ENCODE measurements around the gene TSGA10IP.

The TSGA10IP gene

GRCh38 chr11:65973439-65974110, 28.3 kb downstream of the TSGA10IP start:
- H3K27me3 ChIP-seq (replicated peaks; ENCODE audit: control insufficient read depth, insufficient read depth, low read length, poor library complexity, severe bottlenecking) = no peaks in the 10 kb centered on the region
- H3K4me3 ChIP-seq (ENCODE audit: insufficient read depth, low read depth, low read length, poor library complexity, severe bottlenecking) = no peak overlapping the region
- H3K4me1 ChIP-seq (ENCODE audit: control insufficient read depth, insufficient read depth, low read length, poor library complexity, severe bottlenecking) = no peaks in the 10 kb centered on the region
- H3K36me3 ChIP-seq (ENCODE audit: control insufficient read depth, insufficient read depth, low read length) = peaks cover 46% of the 10 kb centered on the region
- no peak for DNase-seq
- H3K9me3 ChIP-seq (ENCODE audit: control insufficient read depth, low read length) = no peaks in the 10 kb centered on the region
- H3K27ac ChIP-seq (ENCODE audit: insufficient read depth, low read length, poor library complexity, severe bottlenecking) = no peak overlapping the region

GRCh38 chr11:65975771-65976170, 30.5 kb downstream of the TSGA10IP start:
- no peaks in the 10 kb centered on the region for H3K9me3 ChIP-seq (ENCODE audit: control insufficient read depth, low read length)
- no peaks in the 10 kb centered on the region for H3K27me3 ChIP-seq (replicated peaks; ENCODE audit: control insufficient read depth, insufficient read depth, low read length, poor library complexity, severe bottlenecking)
- H3K4me3 ChIP-seq (ENCODE audit: insufficient read depth, low read depth, low read length, poor library complexity, severe bottlenecking) = no peak overlapping the region
- no peaks in the 10 kb centered on the region for H3K4me1 ChIP-seq (ENCODE audit: control insufficient read depth, insufficient read depth, low read length, poor library complexity, severe bottlenecking)
- no peak overlapping the region for H3K27ac ChIP-seq (ENCODE audit: insufficient read depth, low read length, poor library complexity, severe bottlenecking)
- no peak for DNase-seq
- peaks cover 40% of the 10 kb centered on the region for H3K36me3 ChIP-seq (ENCODE audit: control insufficient read depth, insufficient read depth, low read length)

GRCh38 chr11:65976216-65977176, 31.2 kb downstream of the TSGA10IP start:
- Histone ChIP-seq H3K4me3 (ENCODE audit: insufficient read depth, low read depth, low read length, poor library complexity, severe bottlenecking) (no peak overlapping the region), H3K27ac (ENCODE audit: insufficient read depth, low read length, poor library complexity, severe bottlenecking) (no peak overlapping the region), H3K36me3 (ENCODE audit: control insufficient read depth, insufficient read depth, low read length) (peaks cover 40% of the 10 kb centered on the region), H3K27me3 (replicated peaks; ENCODE audit: control insufficient read depth, insufficient read depth, low read length, poor library complexity, severe bottlenecking) (no peaks in the 10 kb centered on the region), H3K4me1 (ENCODE audit: control insufficient read depth, insufficient read depth, low read length, poor library complexity, severe bottlenecking) (no peaks in the 10 kb centered on the region), H3K9me3 (ENCODE audit: control insufficient read depth, low read length) (no peaks in the 10 kb centered on the region)
- no peak for DNase-seq

GRCh38 chr11:65977621-65978390, 32.5 kb downstream of the TSGA10IP start:
- H3K27me3 ChIP-seq (replicated peaks; ENCODE audit: control insufficient read depth, insufficient read depth, low read length, poor library complexity, severe bottlenecking) = no peaks in the 10 kb centered on the region
- no peak overlapping the region for H3K4me3 ChIP-seq (ENCODE audit: insufficient read depth, low read depth, low read length, poor library complexity, severe bottlenecking)
- H3K9me3 ChIP-seq (ENCODE audit: control insufficient read depth, low read length) = no peaks in the 10 kb centered on the region
- H3K4me1 ChIP-seq (ENCODE audit: control insufficient read depth, insufficient read depth, low read length, poor library complexity, severe bottlenecking) = no peaks in the 10 kb centered on the region
- H3K36me3 ChIP-seq (ENCODE audit: control insufficient read depth, insufficient read depth, low read length) = peaks cover 40% of the 10 kb centered on the region
- no peak for DNase-seq
- no peak overlapping the region for H3K27ac ChIP-seq (ENCODE audit: insufficient read depth, low read length, poor library complexity, severe bottlenecking)

- Histone ChIP-seq H3K4me3 (ENCODE audit: insufficient read depth, low read depth, low read length, poor library complexity, severe bottlenecking) (no peak overlapping the region), H3K27ac (ENCODE audit: insufficient read depth, low read length, poor library complexity, severe bottlenecking) (no peak overlapping the region), H3K9me3 (ENCODE audit: control insufficient read depth, low read length) (no peaks in the 10 kb centered on the region), H3K27me3 (replicated peaks; ENCODE audit: control insufficient read depth, insufficient read depth, low read length, poor library complexity, severe bottlenecking) (no peaks in the 10 kb centered on the region), H3K36me3 (ENCODE audit: control insufficient read depth, insufficient read depth, low read length) (peaks cover 36% of the 10 kb centered on the region), H3K4me1 (ENCODE audit: control insufficient read depth, insufficient read depth, low read length, poor library complexity, severe bottlenecking) (no peaks in the 10 kb centered on the region)
- DNase-seq = no peak
Observed at GRCh38 chr11:65978391-65979238, 33.3 kb downstream of the TSGA10IP start.

- Histone ChIP-seq H3K36me3 (ENCODE audit: control insufficient read depth, insufficient read depth, low read length) (peaks cover 35% of the 10 kb centered on the region), H3K4me3 (ENCODE audit: insufficient read depth, low read depth, low read length, poor library complexity, severe bottlenecking) (no peak overlapping the region), H3K4me1 (ENCODE audit: control insufficient read depth, insufficient read depth, low read length, poor library complexity, severe bottlenecking) (no peaks in the 10 kb centered on the region), H3K27me3 (replicated peaks; ENCODE audit: control insufficient read depth, insufficient read depth, low read length, poor library complexity, severe bottlenecking) (no peaks in the 10 kb centered on the region), H3K27ac (ENCODE audit: insufficient read depth, low read length, poor library complexity, severe bottlenecking) (no peak overlapping the region), H3K9me3 (ENCODE audit: control insufficient read depth, low read length) (no peaks in the 10 kb centered on the region)
- no peak for DNase-seq
Observed at GRCh38 chr11:65979261-65979759, 34.0 kb downstream of the TSGA10IP start.

GRCh38 chr11:65981101-65981740, 35.9 kb downstream of the TSGA10IP start:
- H3K4me3 ChIP-seq (ENCODE audit: insufficient read depth, low read depth, low read length, poor library complexity, severe bottlenecking) = no peak overlapping the region
- H3K36me3 ChIP-seq (ENCODE audit: control insufficient read depth, insufficient read depth, low read length) = peaks cover 31% of the 10 kb centered on the region
- H3K4me1 ChIP-seq (ENCODE audit: control insufficient read depth, insufficient read depth, low read length, poor library complexity, severe bottlenecking) = no peaks in the 10 kb centered on the region
- no peaks in the 10 kb centered on the region for H3K9me3 ChIP-seq (ENCODE audit: control insufficient read depth, low read length)
- H3K27me3 ChIP-seq (replicated peaks; ENCODE audit: control insufficient read depth, insufficient read depth, low read length, poor library complexity, severe bottlenecking) = no peaks in the 10 kb centered on the region
- DNase-seq = no peak
- no peak overlapping the region for H3K27ac ChIP-seq (ENCODE audit: insufficient read depth, low read length, poor library complexity, severe bottlenecking)

- Histone ChIP-seq H3K27ac (ENCODE audit: insufficient read depth, low read length, poor library complexity, severe bottlenecking) (no peak overlapping the region), H3K9me3 (ENCODE audit: control insufficient read depth, low read length) (no peaks in the 10 kb centered on the region), H3K27me3 (replicated peaks; ENCODE audit: control insufficient read depth, insufficient read depth, low read length, poor library complexity, severe bottlenecking) (no peaks in the 10 kb centered on the region), H3K36me3 (ENCODE audit: control insufficient read depth, insufficient read depth, low read length) (peaks cover 22% of the 10 kb centered on the region), H3K4me3 (ENCODE audit: insufficient read depth, low read depth, low read length, poor library complexity, severe bottlenecking) (no peak overlapping the region), H3K4me1 (ENCODE audit: control insufficient read depth, insufficient read depth, low read length, poor library complexity, severe bottlenecking) (no peaks in the 10 kb centered on the region)
- no peak for DNase-seq
Observed at GRCh38 chr11:65981972-65982823, 36.9 kb downstream of the TSGA10IP start.
